NCI-H2227 (cell line): ENCODE results near the gene ROBO2.

Experiments
- DNase-seq: peaks from one replicate; lab custom pipeline; 2025; ENCODE audit not compliant: unreplicated experiment; lab: John Stamatoyannopoulos, UW

Gene ROBO2

GRCh38 chr3:77102951-77103769 lies 63.3 kb downstream of the ROBO2 start:
- no peak for DNase-seq

GRCh38 chr3:77122652-77123051 lies 82.8 kb downstream of the ROBO2 start:
- no peak for DNase-seq

GRCh38 chr3:77125966-77126365 lies 86.1 kb downstream of the ROBO2 start:
- no peak for DNase-seq

GRCh38 chr3:77134769-77135168 lies 94.9 kb downstream of the ROBO2 start:
- DNase-seq, result peak; percentile 17

- DNase-seq, result no peak
Observed at GRCh38 chr3:77137559-77137958, 97.7 kb downstream of the ROBO2 start.

- DNase-seq, result peak; percentile 23
Observed at GRCh38 chr3:77139624-77140023, 99.7 kb downstream of the ROBO2 start.

GRCh38 chr3:77141423-77141822 lies 101.5 kb downstream of the ROBO2 start:
- no peak for DNase-seq

- DNase-seq, result no peak
Observed at GRCh38 chr3:77142578-77142977, 102.7 kb downstream of the ROBO2 start.

GRCh38 chr3:77146004-77146403 lies 106.1 kb downstream of the ROBO2 start:
- DNase-seq, result no peak

- DNase-seq, result no peak
Observed at GRCh38 chr3:77147836-77148578, 108.1 kb downstream of the ROBO2 start.

GRCh38 chr3:77149382-77149781 lies 109.5 kb downstream of the ROBO2 start:
- DNase-seq, result no peak

GRCh38 chr3:77150028-77150427 lies 110.1 kb downstream of the ROBO2 start:
- DNase-seq, result no peak

GRCh38 chr3:77150759-77151158 lies 110.9 kb downstream of the ROBO2 start:
- DNase-seq, result no peak

GRCh38 chr3:77158730-77159581 lies 119.1 kb downstream of the ROBO2 start:
- DNase-seq, result no peak

- no peak for DNase-seq
Observed at GRCh38 chr3:77160931-77161497, 121.1 kb downstream of the ROBO2 start.

- no peak for DNase-seq
Observed at GRCh38 chr3:77169823-77170222, 129.9 kb downstream of the ROBO2 start.

- DNase-seq, result peak; percentile 16
Observed at GRCh38 chr3:77171026-77171425, 131.1 kb downstream of the ROBO2 start.

- no peak for DNase-seq
Observed at GRCh38 chr3:77179762-77180161, 139.9 kb downstream of the ROBO2 start.

GRCh38 chr3:77182341-77182740 lies 142.4 kb downstream of the ROBO2 start:
- no peak for DNase-seq

GRCh38 chr3:77186319-77186718 lies 146.4 kb downstream of the ROBO2 start:
- DNase-seq, result no peak

- DNase-seq, result no peak
Observed at GRCh38 chr3:77186728-77187127, 146.8 kb downstream of the ROBO2 start.
